ENCODE measurements around the gene RALGDS.

RALGDS gene

GRCh38 chr9:133149130-133150015 lies 28.3 kb upstream of the RALGDS start:
- DNase-seq, result peak; percentile 85

- peak; percentile 14 for DNase-seq
Measured at GRCh38 chr9:133148199-133149129, 27.4 kb upstream of the RALGDS start.

- DNase-seq, result peak; percentile 75
Measured at GRCh38 chr9:133147412-133148198, 26.6 kb upstream of the RALGDS start.

GRCh38 chr9:133146746-133147411 lies 25.8 kb upstream of the RALGDS start:
- no peak for DNase-seq

- DNase-seq, result no peak
Measured at GRCh38 chr9:133144904-133145851, 24.1 kb upstream of the RALGDS start.

GRCh38 chr9:133144142-133144903 lies 23.3 kb upstream of the RALGDS start:
- peak; percentile 74 for DNase-seq

GRCh38 chr9:133143639-133144141 lies 22.6 kb upstream of the RALGDS start:
- no peak for DNase-seq

- DNase-seq, result no peak
Measured at GRCh38 chr9:133142684-133143622, 21.9 kb upstream of the RALGDS start.

GRCh38 chr9:133141833-133142595 lies 21.0 kb upstream of the RALGDS start:
- DNase-seq, result peak; percentile 70

GRCh38 chr9:133140606-133141005 lies 19.6 kb upstream of the RALGDS start:
- no peak for DNase-seq

- DNase-seq, result no peak
Measured at GRCh38 chr9:133140174-133140505, 19.1 kb upstream of the RALGDS start.

- DNase-seq, result no peak
Measured at GRCh38 chr9:133139246-133140173, 18.5 kb upstream of the RALGDS start.

- DNase-seq, result no peak
Measured at GRCh38 chr9:133137451-133138231, 16.6 kb upstream of the RALGDS start.

- peak; percentile 89 for DNase-seq
Measured at GRCh38 chr9:133135146-133135745, 14.2 kb upstream of the RALGDS start.

- no peak for DNase-seq
Measured at GRCh38 chr9:133134388-133135145, 13.5 kb upstream of the RALGDS start.
